Measurements from ENCODE around the gene RNASE1. TPM values are rescaled to one million over a fixed set of nuclear protein-coding genes. Genes with fewer than 3 reads are reported as not detected.
"Not testable (repeated sequence)": the region's sequence is repeated elsewhere in the genome, so short reads cannot be mapped to it uniquely, and the experiment has no call there.

Gene RNASE1
- total RNA-seq (2014; rRNA removed; shearing (Covaris generic)) = 1.4 and 1.6 TPM in 2 replicates

DNA sequence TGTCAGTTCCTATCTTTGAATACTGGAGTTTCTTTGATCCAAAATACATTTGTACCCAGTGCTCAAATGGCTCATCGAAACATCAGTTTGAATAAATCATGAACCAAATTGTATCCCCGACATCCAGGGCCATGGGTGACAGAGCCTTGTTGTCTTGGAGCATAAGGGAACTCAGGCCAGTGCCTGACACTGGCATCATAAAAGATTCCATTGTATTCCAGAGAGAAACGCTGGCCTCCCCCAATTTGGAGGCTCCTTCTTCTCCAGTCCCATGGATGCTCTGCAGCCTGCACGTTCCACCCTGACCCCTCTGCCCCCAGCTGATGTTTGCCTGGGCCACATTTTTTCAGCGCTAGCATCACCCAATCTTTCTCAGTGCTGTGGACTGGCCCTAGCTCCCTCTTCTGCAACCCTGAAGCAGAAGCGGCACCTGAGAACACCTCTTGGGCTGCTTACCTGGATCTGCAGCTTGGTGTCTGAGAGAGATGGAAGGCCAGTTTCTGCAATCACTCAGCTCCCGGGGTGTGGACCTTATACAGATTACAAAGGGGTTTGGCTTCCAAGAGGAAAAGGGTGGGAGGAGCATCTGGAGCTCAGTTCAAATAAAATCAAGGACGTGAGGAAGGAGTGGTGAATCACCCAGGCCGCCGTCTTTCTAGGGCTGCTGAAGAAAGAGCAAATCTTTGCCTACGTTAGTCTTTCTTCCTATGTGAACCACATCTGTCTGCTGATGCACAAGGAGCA is at the start of gene RNASE1:
RNASE1 (minus strand) TSS at position 504 of the 744 bp plus-strand sequence. CDS start 776 bp downstream, outside the sequence.
- DNase-seq (ENCODE audit: low read depth) = peak; percentile 24

DNA sequence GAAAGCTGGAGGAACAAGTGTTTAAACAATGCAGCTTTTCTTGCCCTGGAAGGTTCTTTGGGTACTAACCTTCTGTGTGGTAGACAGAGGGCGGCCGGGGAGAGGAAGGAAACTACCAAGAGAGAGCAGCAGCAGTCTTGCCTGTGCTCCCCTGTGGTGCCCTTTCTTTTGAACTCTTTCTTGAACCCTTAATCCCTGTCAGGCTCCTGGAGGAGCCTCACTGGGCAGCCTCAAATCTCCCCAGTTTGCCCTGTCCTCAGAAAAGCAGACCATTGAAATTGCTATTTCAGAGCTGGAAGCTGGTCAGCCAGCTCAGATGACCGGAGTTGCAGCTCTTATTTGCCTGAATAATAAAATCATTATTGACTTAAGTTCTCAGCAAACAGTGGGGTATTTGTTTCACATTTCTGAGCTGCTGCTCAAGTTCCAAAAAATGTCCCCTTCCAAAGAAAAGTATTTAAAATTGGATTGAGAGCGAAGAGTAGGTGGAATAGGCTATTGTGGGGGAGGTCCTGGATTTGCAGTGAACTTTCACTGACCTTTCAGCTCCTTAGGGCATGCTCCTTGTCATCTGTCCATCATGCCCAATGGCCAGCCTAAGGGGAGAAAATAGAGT is 46.4 kb upstream of the RNASE1 start:
- DNase-seq (ENCODE audit: low read depth) = no peak

DNA sequence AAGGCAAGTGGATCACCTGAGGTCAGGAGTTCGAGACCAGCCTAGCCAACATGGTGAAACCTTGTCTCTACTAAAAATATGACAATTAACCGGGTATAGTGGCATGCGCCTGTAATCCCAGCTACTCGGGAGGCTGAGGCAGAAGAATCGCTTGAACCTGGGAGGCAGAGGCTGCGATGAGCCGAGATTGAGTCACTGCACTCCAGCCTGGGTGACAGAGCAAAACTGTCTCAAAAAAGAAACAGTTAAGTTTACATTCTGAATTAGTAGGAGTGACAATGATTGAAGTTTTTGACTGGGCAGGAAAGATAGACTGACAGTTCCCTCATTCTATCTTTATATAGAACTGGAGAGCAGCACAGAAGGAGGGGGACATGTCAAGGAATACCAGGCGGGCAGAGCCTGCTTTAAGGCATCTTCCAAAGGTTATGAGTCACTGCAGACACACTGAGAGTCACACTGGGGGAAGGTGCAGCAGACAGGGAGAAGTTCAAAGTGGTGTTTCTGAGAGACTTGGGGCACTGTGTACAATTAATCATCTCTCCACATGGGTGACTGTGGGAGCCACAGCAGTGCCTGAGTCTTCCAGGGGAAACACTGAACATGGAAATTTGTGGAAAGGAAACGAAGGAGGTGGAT is 45.8 kb upstream of the RNASE1 start:
- DNase-seq (ENCODE audit: low read depth) = peak; percentile 75

DNA sequence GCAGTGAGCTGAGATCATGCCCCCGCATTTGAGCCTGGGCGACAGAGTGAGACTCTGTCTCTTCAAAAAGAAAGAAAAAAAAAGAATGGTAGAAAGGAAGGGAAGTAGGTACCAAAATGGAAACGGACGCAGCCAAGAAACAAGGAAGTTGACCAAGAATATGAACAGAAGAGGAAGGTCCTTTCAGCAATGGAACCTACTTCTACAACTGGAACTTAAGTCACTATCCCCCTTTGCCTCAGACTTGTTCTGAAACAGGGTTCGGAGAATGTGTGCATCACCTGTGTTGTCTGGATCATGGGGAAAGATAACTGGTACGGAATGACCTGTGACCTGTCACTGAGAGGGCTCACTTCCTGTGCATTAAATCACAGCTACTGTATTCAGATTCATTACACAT is 43.9 kb upstream of the RNASE1 start:
- DNase-seq (ENCODE audit: low read depth) = no peak

DNA sequence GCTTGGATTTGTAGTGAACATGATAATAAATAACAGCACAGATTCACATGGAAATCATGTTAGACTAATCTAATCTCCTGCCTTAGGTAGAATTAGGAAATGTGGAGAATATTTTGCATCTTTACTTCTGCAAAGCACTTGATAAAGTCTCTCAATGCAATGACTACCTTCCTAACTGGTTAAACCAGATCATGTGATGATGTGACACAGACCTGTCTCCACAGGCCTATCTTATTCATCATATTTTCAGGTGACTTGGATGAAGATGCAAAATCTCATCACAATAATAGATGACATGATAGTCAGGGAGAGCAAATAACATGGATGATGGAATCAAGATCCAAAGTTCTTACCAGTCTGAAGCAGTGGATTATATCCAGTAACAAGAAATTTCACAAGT is 38.5 kb upstream of the RNASE1 start:
- no peak for DNase-seq (ENCODE audit: low read depth)

DNA sequence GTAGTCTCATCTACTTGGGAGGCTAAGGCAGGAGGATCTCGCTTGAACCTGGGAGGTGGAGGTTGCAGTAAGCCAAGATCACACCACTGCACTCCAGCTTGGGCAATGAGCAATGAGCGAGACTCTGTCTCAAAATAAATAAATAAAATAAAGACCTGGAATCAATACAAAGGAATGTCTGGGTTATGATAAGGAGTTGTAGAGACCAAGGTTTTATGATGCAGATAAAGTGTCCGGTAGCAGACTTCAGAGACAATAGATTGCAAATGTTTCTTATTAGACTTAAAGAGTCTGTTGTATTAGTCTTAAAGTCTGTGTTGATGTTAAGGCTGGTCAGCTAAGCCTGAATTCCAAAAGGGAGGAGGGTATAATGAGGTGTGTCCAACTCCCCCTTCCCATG is 35.2 kb upstream of the RNASE1 start:
- DNase-seq (ENCODE audit: low read depth) = no peak

DNA sequence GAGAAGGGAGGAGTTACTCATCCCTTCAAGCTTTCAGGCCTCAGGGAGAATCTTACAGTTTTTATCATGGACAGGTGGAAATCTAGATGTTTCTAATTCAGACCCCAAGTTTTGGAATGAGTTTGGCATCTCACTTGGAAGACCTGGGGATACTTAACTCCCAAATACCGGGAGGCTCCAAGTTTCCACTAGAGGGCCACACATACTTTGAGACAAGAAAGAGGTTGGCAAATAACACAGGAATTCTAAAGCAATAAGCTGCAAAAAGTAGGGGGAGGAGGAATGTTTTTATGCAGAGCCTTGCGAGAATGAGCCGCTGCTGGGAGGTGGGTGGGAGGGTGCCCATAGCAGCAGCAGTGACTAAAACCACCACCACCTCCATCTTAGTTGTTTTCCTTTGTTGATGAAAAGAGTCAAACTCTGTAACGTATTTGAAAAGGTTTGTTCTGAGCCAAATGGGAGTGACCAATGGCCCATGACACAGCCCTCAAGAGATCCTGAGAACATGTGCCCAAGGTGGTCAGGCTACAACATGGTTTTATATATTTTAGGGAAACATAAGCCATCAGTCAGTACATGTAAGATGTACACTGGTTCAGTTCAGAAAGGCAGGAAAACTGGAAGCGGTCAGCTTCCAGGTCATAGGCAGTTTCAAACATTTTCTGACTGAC is 34.2 kb upstream of the RNASE1 start:
- peak; percentile 38 for DNase-seq (ENCODE audit: low read depth)

DNA sequence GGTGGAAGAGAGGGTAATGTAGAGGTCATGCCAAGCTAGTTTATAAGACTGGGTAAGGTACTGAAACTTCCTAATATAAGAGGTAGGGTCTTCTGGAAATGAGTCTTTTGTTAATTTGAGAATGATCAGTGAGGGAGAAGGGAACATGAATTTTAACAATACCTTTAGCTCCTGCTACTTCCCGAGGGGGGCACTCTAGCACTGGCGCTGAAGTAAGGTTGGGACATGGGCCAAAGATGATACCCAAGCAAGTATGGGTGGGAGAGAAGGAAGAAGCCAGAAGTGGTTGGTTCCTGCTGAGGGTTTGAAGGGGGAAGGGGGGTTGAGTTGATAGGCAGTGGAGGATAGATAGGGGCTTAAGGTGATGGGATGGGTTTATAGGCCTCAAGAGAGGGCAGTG is 32.3 kb upstream of the RNASE1 start:
- no peak for DNase-seq (ENCODE audit: low read depth)

DNA sequence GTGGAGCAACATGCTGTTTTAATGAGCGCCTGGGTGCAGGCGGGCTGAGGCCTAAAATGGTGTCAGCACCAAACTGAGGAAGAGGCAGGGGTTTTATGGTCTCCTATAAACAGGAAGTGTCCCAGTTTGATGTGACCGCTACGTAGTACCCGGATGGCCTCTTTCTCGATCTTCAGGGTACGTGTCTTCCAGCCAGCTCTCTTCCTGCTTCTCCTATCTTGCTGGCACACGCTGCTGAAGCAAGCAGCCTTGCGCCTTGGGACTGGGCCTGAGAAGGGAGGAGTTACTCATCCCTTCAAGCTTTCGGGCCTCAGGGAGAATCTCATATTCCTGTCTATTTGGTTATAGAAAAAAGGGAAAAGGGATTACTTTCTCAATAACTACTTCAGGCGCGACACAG is 28.2 kb upstream of the RNASE1 start:
- DNase-seq (ENCODE audit: low read depth) = no peak

DNA sequence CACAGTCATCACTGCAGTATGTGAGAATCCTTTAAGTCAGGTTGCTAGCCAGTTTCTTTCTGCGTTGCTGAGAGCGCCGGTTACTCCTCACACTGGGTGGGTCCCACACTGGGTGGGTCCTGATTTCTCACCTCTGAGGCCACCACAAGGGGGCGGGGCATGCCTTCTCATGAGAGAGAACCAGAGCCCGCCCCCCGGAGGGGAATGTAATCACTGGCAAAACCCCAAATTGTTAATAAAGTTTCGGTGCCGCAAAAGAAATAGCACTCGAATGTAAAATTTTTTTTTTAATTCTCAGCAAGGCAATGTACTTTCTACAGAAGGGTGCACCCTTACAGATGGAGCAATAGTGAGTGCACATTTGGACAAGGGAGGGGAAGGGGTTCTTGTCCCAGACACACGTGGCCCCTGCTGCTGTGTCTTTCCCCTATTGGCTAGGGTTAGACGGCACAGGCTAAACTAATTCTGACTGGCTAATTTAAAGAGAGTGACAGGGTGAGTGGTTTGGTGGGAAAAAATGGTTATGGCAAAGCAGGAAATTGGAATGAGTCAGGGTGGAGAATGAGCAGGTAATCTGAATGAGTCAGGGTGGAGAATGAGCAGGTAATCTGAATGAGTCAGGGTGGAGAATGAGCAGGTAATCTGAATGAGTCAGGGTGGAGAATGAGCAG is 25.5 kb upstream of the RNASE1 start:
- DNase-seq (ENCODE audit: low read depth) = not testable (repeated sequence)

DNA sequence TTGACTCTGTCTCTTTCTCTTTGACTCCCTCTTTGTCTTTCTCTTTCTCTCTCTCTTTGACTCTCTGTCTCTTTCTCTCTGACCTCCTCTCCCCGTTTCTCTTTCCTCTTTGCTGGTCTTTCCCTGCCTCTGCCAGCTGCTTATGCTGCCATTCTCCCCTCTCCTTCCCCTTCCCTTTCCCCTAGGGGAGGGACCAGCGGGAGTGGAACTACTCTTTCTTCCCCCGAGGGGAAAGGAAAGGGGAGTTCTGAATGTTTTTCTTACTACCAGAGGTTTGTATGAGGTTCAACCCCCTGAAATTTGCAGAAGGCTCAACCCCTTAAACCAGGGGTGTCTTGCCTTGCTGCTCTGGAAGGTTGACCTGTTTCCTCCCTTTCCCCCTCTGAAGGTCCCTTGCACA is 24.7 kb upstream of the RNASE1 start:
- no peak for DNase-seq (ENCODE audit: low read depth)

DNA sequence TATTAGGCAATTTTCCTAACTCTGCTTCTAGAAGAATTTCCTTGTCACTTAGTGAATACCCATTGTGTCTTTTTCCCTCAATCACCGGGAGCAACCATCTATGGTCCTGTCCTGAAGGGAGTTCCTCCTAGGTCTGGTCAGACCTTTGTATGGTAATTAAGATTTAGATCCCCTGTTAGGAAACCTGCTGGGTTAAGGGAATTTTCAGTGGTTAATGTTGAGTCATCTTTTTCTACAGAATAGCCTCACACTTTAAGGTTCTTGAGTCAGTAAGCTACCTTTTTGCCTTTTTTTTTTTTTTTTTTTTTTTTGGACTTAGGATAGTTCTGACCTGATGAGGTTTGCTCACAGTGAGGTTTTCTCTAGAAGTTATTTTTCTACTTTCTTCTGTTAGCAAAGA is 24.0 kb upstream of the RNASE1 start:
- not testable (repeated sequence) for DNase-seq (ENCODE audit: low read depth)

DNA sequence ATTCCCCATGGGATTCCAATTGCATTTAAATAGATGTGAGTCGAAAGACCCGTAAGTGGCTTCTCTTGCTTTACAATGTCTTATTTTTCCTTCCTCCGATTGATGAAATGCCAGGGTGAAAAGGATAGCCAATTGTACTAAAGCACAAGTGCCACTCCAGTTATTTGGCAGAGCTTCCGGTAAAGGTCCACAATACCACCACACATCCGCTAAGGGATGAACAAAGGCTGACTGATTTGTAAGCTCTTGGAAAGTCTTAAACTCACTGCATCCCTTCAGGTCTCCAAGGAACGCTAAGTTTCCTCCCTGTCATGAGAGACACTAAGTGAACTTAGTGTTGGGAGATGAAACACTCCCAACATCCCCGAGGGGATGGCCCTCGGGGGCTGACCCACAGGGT is 21.2 kb upstream of the RNASE1 start:
- DNase-seq (ENCODE audit: low read depth) = no peak

DNA sequence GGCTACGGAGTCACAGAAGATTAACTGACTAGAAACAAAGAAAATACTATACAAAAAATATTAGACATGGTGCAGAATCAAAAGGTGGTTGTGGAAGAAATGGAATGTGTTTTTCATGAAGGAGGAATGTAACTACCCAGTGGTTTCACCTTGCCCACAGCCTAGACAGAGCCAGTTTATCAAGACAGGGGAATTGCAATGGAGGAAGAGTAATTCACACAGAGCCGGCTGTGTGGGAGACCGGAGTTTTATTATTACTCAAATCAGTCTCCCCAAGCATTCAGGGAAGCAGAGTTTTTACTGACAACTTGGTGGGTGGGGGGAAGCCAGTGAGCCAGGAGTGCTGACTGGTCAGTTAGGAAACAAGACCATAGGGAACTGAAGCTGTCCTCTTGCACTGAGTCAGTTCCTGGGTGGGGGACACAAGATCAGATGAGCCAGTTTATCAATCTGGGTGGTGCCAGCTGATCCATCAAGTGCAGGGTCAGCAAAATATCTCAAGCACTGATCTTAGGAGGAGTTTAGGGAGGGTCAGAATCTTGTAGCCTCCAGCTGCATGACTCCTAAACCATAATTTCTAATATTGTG is 19.0 kb upstream of the RNASE1 start:
- not testable (repeated sequence) for DNase-seq (ENCODE audit: low read depth)

DNA sequence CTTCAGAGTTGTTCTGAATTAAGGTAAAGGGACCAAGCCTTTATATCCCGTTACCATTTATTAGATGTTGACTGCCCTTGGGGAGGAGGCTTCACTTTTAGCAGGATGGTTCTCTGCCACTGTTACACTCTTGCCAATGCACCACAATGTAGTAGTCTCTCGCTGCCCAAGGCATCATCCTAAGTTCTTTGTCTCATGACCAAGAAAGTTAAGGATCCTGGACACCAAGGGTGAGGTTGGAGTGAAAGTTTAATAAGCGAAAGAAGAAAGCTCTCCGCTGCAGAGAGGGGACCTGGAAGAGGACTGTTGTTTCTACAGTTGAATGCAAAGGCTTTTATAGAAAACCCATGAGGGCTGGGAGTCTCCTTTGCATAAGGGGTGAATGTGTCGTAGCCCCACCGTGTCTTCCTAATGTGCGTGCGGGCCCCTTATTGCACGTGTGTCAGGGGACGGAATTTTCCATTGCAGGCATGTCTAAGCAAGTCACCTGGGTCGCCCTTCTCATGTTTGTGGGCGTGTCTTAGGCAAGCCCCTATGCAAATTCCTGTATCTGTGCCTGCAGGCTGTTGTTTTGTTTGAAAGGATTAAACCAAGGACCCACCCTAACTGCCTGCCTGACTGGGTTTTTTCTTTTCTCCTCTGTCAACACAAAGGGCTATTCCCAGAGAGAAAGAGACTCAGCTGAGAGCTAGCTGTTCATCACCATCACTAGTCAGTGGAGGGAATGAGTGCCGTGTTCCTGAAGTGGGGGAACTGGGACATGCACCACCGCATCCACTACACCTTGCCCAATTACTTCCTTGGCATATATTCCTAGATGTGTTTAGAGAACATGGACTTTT is 17.6 kb upstream of the RNASE1 start:
- no peak for DNase-seq (ENCODE audit: low read depth)

DNA sequence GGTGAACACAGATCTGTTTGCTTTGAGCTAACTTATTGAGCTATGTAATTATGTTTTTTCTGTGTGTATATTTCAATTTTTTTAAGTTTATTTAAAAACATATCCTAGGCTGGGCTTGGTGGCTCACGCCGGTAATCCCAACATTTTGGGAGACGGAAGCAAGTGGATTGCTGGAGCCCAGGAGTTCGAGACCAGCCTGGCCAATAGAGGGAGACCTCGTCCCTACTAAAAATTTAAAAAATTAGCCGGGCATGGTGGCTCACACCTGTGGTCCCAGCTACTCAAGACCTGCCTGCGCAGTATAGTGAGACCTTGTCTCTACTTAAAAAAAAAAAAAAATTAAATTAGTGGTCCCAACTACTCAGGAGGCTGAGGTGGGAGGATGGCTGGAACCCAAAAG is 16.2 kb upstream of the RNASE1 start:
- no peak for DNase-seq (ENCODE audit: low read depth)

DNA sequence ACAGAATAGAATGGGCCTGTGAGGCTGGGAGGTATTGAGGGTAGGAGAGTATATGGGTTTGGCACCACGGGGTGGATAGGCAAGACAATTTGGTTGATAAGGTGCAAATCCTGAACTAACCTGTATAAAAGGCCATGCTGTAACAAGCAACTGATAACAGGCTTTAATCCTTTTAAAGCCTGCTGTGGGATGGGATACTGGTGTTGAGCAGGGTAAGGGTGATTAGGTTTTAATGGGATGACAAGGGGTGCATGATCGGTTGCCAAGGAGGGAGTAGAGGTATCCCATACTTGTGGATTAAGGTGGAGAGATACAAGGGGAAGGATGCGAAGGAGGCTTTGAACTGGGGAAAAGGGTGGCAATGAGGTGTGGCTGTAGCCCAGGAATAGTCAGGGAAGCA is 13.3 kb upstream of the RNASE1 start:
- not testable (repeated sequence) for DNase-seq (ENCODE audit: low read depth)

DNA sequence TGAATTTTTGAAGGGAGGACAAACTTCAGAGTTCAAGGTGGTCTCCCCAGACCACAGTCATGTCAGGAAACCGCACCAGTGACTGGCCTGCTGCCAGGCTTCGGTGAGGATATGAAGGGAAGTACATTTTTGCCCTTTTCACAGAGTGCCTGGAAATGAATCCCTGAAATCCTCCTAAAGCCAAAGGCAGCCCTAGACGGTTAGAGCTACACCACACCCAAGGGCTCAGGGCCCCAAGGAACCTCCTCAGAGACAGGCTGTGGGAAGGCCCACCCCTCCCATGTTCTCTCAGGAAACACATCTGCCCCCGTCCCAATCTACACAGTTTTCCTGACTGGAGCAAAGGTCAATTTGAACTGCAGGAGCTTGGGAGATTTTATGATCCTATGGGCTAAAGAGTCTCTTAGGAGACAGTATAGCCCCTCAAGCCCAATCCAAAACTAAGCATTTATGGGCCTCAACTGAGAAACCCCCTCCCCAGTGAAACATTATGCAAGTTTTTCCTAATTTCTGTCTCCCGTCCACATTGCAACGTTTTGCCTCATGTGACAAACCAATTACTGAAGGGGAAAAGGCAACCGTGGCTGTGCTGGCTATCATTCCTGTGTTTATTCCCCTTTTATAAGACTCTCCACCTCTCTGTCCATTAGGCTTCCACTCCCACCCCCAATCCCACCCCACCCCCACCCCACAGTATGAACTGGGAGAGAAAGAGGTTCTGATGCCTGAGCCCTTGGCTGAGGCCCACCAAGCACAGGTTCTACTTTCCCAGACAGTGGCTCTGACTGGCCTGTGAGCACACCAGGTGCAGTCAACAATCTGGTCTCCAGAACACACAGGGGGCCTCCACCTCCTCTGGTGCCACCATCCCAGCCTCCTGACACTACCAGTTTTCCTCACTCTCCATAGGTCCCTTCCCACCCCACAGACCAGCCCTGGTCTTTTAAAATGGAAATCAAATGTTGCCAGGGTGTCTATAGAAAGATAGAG is 9.6 kb upstream of the RNASE1 start:
- no peak for DNase-seq (ENCODE audit: low read depth)

DNA sequence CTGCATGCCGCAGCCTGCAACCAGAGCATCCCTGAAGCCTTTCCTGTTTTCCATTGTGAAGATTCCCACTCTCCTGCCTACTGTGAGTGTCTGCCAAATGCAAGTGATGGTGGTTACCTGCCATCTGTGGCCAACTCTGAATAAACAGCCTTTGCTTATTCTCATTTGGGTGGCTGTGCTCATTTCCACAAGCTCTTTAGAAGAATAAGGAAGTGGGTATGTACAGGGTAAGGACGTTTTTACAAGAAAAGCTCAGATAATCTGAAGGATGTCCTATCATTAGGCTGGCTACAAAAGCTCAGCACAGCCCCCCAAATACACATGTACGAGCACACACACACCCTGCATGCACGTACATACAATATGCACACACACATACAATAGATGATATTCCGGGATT is 7.3 kb upstream of the RNASE1 start:
- no peak for DNase-seq (ENCODE audit: low read depth)

DNA sequence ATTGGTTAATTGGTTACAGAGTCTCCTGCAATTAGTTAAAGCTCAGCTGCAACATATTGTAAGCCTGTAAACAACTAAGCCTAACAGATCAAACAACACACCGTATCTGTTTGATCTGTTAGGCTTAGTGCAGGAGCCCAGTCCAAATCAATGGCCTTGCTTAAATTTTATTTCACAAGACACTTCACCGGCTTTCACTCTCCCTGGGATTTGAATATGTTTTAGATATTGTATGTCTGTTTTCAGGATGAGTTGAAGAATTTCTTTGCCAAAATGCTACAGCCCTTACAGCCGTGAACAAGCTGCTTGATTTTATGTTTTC is 5.5 kb upstream of the RNASE1 start:
- DNase-seq (ENCODE audit: low read depth) = no peak
